NCI-H460 (cell line): ENCODE results near the gene TAAR9. TPM values are rescaled to one million over a fixed set of nuclear protein-coding genes. Genes with fewer than 3 reads are reported as not detected.

Experiments used
- DNase-seq: peaks from one replicate; pipeline ENCODE4 v3.0.0-alpha.2; 2016; ENCODE audit warnings: low read depth; ENCODE audit errors: extremely low read depth
- small RNA-seq, 2 experiments: library from RNA; depleted of rRNA; stranded (forward); fragments of <200 nt; gene quantifications; one replicate each; pipeline ENCODE3, GENCODE V24; 2014
- total RNA-seq: library from RNA; depleted of rRNA; stranded (reverse); fragments of >200 nt; shearing (Covaris generic); gene quantifications from 2 replicates; pipeline ENCODE4 v1.2.3, GENCODE V29; 2014; rRNA removed

The TAAR9 gene
- total RNA-seq, 1 experiment from 2014 or later = not detected

DNA sequence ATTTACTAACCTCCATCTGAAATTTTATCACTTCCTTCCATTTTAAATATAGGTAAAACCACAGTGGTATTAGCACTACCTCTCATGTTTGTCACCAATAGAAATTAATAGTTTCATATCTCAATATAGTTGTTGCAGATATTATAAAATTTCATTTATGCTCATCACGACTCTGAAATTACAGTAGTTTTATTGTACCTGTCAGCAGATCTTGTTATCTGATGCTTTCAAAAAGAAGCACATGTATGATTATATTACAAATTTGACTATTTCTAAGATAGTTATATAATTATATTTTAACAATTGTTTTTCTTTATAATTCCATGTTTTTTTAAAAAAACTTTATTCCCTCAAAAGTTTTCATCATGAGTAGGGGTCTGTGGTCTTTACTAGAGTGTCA is 46.6 kb downstream of the TAAR9 start:
- no peak for DNase-seq

DNA sequence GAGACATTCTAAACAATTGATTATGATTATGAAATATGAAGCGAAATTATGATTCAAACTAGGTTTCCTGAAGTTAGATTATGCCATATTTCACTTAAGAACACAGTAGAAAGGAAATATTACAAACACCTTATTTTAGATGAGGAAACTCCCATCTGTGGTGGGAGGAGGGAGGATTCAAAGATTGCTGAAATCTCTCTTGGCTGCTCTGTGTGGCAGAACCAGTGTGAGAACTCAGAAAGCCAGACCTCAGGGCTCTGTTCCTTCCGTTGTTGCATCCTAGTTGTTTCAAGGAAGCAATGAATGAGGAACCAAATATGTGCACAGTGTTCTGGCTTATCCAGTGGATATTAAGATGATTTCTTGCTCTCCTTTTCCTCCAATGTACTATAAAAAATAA is 49.3 kb downstream of the TAAR9 start:
- no peak for DNase-seq

Small RNA genes within 50 kb of the gene (small RNA-seq; reads per million reads assigned to genes)
- 0 reads per million in 2 experiments for gene TAAR7P

Other genes with a start within 250 kb of the TAAR9 start
- gene MOXD1, start 136.8 kb upstream of the TAAR9 start, total RNA-seq = not detected in 2 replicates
- 8.2 and 10.0 TPM in 2 replicates for gene STX7, start 25.2 kb upstream of the TAAR9 start, total RNA-seq
- not detected in 2 replicates for gene TAAR8, start 14.4 kb downstream of the TAAR9 start, total RNA-seq
- gene TAAR6, start 32.0 kb downstream of the TAAR9 start, total RNA-seq = not detected in 2 replicates
- not detected in 2 replicates for gene TAAR5, start 51.5 kb downstream of the TAAR9 start, total RNA-seq
- gene TAAR2, start 86.0 kb downstream of the TAAR9 start, total RNA-seq = not detected in 2 replicates
- not detected in 2 replicates for gene TAAR1, start 120.9 kb downstream of the TAAR9 start, total RNA-seq
- not detected in 2 replicates for gene VNN1, start 175.8 kb downstream of the TAAR9 start, total RNA-seq
- not detected in 2 replicates for gene VNN2, start 219.6 kb downstream of the TAAR9 start, total RNA-seq